ENCODE measurements around the gene DEPP1.

- TF ChIP-seq, protein P1, sequence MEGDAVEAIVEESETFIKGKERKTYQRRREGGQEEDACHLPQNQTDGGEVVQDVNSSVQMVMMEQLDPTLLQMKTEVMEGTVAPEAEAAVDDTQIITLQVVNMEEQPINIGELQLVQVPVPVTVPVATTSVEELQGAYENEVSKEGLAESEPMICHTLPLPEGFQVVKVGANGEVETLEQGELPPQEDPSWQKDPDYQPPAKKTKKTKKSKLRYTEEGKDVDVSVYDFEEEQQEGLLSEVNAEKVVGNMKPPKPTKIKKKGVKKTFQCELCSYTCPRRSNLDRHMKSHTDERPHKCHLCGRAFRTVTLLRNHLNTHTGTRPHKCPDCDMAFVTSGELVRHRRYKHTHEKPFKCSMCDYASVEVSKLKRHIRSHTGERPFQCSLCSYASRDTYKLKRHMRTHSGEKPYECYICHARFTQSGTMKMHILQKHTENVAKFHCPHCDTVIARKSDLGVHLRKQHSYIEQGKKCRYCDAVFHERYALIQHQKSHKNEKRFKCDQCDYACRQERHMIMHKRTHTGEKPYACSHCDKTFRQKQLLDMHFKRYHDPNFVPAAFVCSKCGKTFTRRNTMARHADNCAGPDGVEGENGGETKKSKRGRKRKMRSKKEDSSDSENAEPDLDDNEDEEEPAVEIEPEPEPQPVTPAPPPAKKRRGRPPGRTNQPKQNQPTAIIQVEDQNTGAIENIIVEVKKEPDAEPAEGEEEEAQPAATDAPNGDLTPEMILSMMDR (conservative IDR thresholded peaks at IDR 0.05; ENCODE audit: low read depth, low read length) = no peak
- TF ChIP-seq EZH2 (IDR thresholded peaks at IDR 0.05; ENCODE audit: borderline replicate concordance, low read depth, low read length, poor library complexity, severe bottlenecking) = no peak
Measured at GRCh38 chr10:44978570-44979280, at the start of gene DEPP1.

Data from A673 (cell line).